Subcutaneous adipose tissue (tissue), 4 donors: ENCODE results near the gene TRIM29. TPM values are rescaled to one million over a fixed set of nuclear protein-coding genes. Genes with fewer than 3 reads are reported as not detected.

Experiments
- total RNA-seq, 4 donors: library from RNA; depleted of rRNA; stranded (reverse); fragments of >200 nt; gene quantifications; one replicate each; pipeline ENCODE4 v1.1.0, GENCODE V29; 2016
- TF ChIP-seq, protein P1 (sequence below): fragments of 450-650 bp; IDR thresholded peaks from one replicate; pipeline ENCODE4 v1.5.1; 2016; ENCODE audit warnings: low read depth, mild to moderate bottlenecking, control low read depth, antibody characterized with exemption, moderate library complexity

TRIM29 gene
- total RNA-seq, 4 donors from 2014 or later, result 1.3 to 13.2 (median 4.3) TPM

DNA sequence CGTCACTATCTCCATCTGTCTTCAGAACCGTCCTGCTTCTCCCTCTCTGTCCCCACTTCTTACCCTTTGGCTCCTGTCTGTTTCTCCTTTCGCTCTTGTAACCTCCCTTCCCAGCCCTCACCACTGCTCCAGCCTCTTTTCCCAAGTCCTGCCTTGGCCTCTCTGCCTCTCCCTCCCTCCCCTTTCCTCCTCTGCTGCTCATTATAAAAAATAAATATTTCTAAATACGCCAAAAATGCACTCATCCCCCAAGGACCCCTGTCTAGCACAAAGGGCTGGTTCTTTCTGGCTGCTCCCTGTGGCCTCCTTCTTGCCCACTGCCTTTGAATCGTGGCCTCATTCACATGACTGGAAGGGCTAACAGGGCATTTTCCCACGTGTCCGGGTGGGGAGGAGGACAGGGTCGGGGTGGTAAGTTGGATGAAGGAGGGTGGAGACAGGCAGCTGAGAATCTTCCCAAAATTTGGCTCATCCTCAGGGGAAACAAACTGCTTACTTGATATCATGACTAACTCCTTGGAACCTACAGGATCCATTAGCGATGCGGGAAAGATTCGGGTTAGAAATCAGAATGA is 46.5 kb upstream of the TRIM29 start:
- TF ChIP-seq, protein P1, sequence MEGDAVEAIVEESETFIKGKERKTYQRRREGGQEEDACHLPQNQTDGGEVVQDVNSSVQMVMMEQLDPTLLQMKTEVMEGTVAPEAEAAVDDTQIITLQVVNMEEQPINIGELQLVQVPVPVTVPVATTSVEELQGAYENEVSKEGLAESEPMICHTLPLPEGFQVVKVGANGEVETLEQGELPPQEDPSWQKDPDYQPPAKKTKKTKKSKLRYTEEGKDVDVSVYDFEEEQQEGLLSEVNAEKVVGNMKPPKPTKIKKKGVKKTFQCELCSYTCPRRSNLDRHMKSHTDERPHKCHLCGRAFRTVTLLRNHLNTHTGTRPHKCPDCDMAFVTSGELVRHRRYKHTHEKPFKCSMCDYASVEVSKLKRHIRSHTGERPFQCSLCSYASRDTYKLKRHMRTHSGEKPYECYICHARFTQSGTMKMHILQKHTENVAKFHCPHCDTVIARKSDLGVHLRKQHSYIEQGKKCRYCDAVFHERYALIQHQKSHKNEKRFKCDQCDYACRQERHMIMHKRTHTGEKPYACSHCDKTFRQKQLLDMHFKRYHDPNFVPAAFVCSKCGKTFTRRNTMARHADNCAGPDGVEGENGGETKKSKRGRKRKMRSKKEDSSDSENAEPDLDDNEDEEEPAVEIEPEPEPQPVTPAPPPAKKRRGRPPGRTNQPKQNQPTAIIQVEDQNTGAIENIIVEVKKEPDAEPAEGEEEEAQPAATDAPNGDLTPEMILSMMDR, result no peak

DNA sequence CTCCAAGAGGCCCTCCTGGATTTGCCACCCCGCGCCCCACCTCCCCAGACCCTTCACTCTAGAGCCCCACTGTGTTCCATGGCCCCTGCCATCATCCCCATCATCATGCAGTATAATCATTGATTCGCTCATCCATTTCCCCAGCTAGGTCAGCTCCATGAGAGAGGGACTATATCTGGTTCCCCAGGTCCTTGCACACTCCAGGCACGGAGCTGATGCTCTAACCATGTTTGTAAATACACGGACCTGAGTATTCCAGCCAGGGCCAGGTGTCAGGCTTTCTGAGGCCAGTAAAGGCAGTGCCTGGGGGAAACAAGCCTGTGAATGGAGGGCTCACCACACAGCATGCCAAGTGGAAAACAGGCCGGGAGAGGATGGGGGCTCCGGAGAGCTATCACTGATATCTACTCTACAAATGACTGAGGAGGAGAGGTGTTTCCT is 45.8 kb upstream of the TRIM29 start:
- TF ChIP-seq, protein P1, result no peak

DNA sequence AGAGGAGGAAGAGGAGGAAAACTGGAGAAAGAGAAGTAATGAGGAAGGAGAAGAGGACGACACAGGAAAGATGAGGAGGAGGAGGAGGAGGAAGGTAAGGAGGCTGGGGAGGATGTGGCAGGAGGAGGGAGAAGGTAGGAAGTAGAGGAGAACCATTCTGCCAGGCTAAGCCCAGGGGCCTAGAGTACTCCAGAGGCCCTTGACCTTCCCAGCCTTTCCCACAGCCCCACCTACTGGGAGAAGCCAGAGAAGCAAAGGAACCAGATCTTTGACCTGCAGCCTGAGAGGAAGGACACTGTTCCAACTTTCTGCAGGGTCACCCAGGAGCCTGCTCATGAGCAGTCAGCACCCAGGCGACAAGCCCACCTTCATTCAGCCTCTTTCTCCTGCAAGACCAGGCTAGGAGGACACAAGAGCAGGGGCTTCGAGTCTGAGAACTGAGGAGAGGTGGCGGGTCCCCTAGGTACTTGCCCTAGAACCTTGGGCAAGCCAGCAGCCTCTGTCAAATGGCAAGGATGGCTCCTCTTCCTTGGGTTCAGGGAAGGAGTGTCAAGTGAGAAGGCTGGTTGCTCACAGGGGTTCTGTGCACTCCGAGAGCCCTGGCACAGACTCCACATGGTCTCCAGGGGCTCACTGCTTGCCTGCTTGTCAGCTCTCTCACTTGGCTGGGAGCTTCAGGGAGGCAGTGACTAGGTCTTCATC is 45.0 kb upstream of the TRIM29 start:
- TF ChIP-seq, protein P1, result no peak

DNA sequence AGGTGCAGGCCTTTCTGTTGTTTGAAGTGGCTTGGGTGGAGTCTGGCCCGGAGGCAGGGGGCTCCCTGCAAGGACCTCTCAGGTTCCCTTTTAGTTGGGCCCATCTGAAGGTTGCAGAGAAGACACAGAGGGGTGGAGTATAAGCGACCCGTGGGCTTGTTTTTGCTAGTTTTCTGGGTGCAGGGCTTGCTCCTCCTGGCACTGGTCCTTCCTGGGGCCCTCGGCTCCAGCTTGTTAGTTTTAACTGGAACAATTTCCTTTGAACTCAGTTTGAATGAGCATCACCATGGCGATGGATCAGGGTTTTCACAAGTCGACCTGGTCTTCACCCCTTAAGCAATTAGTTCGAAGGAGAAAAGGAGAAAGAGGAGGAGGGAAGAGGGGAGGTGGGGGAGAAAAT is 44.5 kb upstream of the TRIM29 start:
- TF ChIP-seq, protein P1, result no peak

DNA sequence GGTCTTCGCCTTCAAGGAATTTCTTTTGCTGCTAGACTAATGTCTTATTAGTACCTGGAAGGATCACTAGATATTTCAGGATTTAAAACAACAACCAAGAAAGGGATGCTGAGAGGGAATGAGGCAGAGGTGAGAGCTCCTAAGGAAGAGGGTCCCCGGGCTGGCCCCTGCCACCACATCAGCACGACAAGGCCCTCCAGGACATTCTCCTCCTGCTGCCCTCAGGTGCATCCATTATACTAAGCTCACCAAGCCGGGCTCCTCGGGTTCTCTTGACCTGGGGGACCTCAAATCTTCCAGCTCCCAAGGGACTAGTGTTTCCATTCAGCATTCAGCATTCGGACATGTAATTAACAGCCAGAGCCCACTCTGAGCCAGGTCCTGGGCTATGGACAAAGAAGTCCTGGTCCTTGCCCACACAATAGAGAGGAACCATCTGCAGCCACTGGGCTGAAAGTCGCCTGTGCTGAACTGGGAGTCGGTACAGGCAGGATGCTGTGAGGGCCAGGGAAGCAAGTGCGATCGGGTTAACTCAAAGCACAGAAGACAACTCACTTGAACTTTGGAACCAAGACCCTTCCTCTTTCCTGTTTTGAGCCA is 43.6 kb upstream of the TRIM29 start:
- TF ChIP-seq, protein P1, result no peak

DNA sequence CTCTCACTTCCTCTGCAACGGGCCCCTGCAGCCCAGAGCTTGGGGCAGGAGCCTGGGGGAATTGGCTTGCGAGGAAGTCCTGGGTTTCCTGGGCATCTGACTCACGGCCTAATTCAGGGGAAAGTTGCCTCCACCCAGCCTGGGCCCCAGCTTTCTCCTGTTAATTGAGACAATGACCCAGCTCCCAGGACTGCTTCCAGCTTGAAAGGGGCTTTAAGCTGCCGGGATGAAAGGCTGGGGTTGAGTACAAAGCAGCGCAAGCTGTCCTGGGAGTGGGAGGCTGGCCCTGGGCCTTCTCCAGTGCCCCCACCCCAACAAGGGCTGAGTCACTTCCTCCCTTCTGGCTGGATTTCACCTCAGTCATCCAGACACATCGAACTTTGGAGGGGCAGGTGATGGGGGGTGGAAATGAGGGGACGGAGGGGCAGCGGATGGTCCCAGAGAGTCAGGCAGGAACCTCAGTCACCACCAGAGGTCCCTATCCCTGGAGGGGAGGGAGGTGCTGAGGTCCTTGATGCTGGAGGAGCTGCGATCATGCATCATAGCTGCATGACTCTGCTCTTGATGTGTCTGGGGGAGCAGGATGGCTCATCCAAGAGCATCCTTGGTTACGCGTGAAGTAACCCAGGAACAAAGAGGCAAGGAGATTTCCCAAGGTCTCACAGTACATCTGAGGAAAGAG is 42.8 kb upstream of the TRIM29 start:
- TF ChIP-seq, protein P1, result no peak
